Measurements from ENCODE around the gene ZNF469. TPM values are rescaled to one million over a fixed set of nuclear protein-coding genes. Genes with fewer than 3 reads are reported as not detected.

The ZNF469 gene
- total and polyA plus RNA-seq, 4 donors = 0.04 to 0.50 (median 0.36) TPM

- no peak for TF ChIP-seq TAF1 (conservative IDR thresholded peaks at IDR 0.05)
- no peak for TF ChIP-seq CTCF (IDR thresholded peaks at IDR 0.05; ENCODE audit: low read depth, low read length, missing input control)
- no peak for TF ChIP-seq NR2F2 (IDR thresholded peaks at IDR 0.05)
- no peak for TF ChIP-seq YY1 (IDR thresholded peaks at IDR 0.05)
- TF ChIP-seq HNF4A (conservative IDR thresholded peaks at IDR 0.05) = no peak
- no peak for TF ChIP-seq FOXA2 (IDR thresholded peaks at IDR 0.05)
- no peak for TF ChIP-seq ATF3 (IDR thresholded peaks at IDR 0.05)
- no peak for TF ChIP-seq HNF4G (IDR thresholded peaks at IDR 0.05)
- TF ChIP-seq RXRA (IDR thresholded peaks at IDR 0.05) = no peak
- TF ChIP-seq FOXA1 (IDR thresholded peaks at IDR 0.05) = no peak
- TF ChIP-seq EGR1 (IDR thresholded peaks at IDR 0.05; ENCODE audit: low read depth in 2 of 2) = no peak
- TF ChIP-seq GABPA (IDR thresholded peaks at IDR 0.05 in 1 of 2, conservative IDR thresholded peaks at IDR 0.05 in 1 of 2) = no peak
- WGBS = 91% methylated on average over 8 of the region's 8 CpGs
These were observed 45.7 kb upstream of the ZNF469 start for GRCh38 chr16:88337021-88337420.

GRCh38 chr16:88337538-88337937 is 45.2 kb upstream of the ZNF469 start:
- WGBS = 86% methylated on average over 13 of the region's 13 CpGs
- no peak for DNase-seq (ENCODE audit: low spot score)
- H3K27ac ChIP-seq (ENCODE audit: low read depth in 1 of 2, low read length in 2 of 2) = no peak overlapping the region
- no peak overlapping the region for H3K9ac ChIP-seq (ENCODE audit: low read depth in 1 of 2, low read length in 2 of 2)
- no peaks in the 10 kb centered on the region for H3K9me3 ChIP-seq (ENCODE audit: control insufficient read depth in 4 of 4, low read length in 3 of 4)
- no peaks in the 10 kb centered on the region for H3K36me3 ChIP-seq (ENCODE audit: control insufficient read depth in 4 of 4, insufficient read depth in 3 of 4, low read depth in 1 of 4, low read length in 3 of 4)
- TF ChIP-seq TAF1 (conservative IDR thresholded peaks at IDR 0.05) (no peak), MAX (IDR thresholded peaks at IDR 0.05) (no peak), SP1 (IDR thresholded peaks at IDR 0.05) (no peak), FOXA1 (IDR thresholded peaks at IDR 0.05) (no peak), CTCF (IDR thresholded peaks at IDR 0.05; ENCODE audit: low read depth, low read length, missing input control) (no peak), RXRA (IDR thresholded peaks at IDR 0.05) (no peak), ZBTB33 (IDR thresholded peaks at IDR 0.05) (no peak), RAD21 (IDR thresholded peaks at IDR 0.05) (no peak), HNF4G (IDR thresholded peaks at IDR 0.05) (no peak), YY1 (IDR thresholded peaks at IDR 0.05) (no peak), REST (IDR thresholded peaks at IDR 0.05) (no peak), EGR1 (IDR thresholded peaks at IDR 0.05; ENCODE audit: low read depth in 2 of 2) (no peak), GABPA (IDR thresholded peaks at IDR 0.05 in 1 of 2, conservative IDR thresholded peaks at IDR 0.05 in 1 of 2) (no peak), FOXA2 (IDR thresholded peaks at IDR 0.05) (no peak), ATF3 (IDR thresholded peaks at IDR 0.05) (no peak), HNF4A (conservative IDR thresholded peaks at IDR 0.05) (no peak), NR2F2 (IDR thresholded peaks at IDR 0.05) (no peak)
- peaks cover 0 to 2% (median 0%) of the 10 kb centered on the region in 4 donors for H3K4me1 ChIP-seq (ENCODE audit: control insufficient read depth in 4 of 4, insufficient read depth in 4 of 4, low read length in 3 of 4)
- no peak overlapping the region for H3K4me3 ChIP-seq (ENCODE audit: low read depth in 1 of 3, low read length in 3 of 3)
- no peaks in the 10 kb centered on the region for H3K27me3 ChIP-seq (ENCODE audit: control insufficient read depth in 4 of 4, insufficient read depth in 4 of 4, low read length in 3 of 4)

More at GRCh38 chr16:88337021-88337420, 45.7 kb upstream of the ZNF469 start:
- H3K4me1 ChIP-seq (ENCODE audit: control insufficient read depth in 4 of 4, insufficient read depth in 4 of 4, low read length in 3 of 4) = peaks cover 0 to 2% (median 0%) of the 10 kb centered on the region in 4 donors
- H3K27me3 ChIP-seq (ENCODE audit: control insufficient read depth in 4 of 4, insufficient read depth in 4 of 4, low read length in 3 of 4) = no peaks in the 10 kb centered on the region
- no peaks in the 10 kb centered on the region for H3K9me3 ChIP-seq (ENCODE audit: control insufficient read depth in 4 of 4, low read length in 3 of 4)
- no peak overlapping the region for H3K4me3 ChIP-seq (ENCODE audit: low read depth in 1 of 3, low read length in 3 of 3)
- H3K36me3 ChIP-seq (ENCODE audit: control insufficient read depth in 4 of 4, insufficient read depth in 3 of 4, low read depth in 1 of 4, low read length in 3 of 4) = no peaks in the 10 kb centered on the region
- no peak for DNase-seq (ENCODE audit: low spot score)
- H3K9ac ChIP-seq (ENCODE audit: low read depth in 1 of 2, low read length in 2 of 2) = no peak overlapping the region
- H3K27ac ChIP-seq (ENCODE audit: low read depth in 1 of 2, low read length in 2 of 2) = no peak overlapping the region
